Ishikawa (cell line): ENCODE results near the gene MRTFA.

Source experiments
- CEBPB ChIP-seq: IDR thresholded peaks from 2 replicates; pipeline ENCODE4 v1.6.1; 2012
- CREB1 ChIP-seq: IDR thresholded peaks from 2 replicates; pipeline ENCODE4 v1.6.1; 2012; ENCODE audit warnings: low read depth
- EP300 ChIP-seq: IDR thresholded peaks from 2 replicates; pipeline ENCODE4 v1.6.1; 2012; ENCODE audit warnings: borderline replicate concordance
- FOXM1 ChIP-seq: IDR thresholded peaks from 2 replicates; pipeline ENCODE4 v1.6.1; 2012; ENCODE audit warnings: low read depth, borderline replicate concordance
- RAD21 ChIP-seq: IDR thresholded peaks from 2 replicates; pipeline ENCODE4 v1.6.1; 2012; ENCODE audit warnings: low read depth
- REST ChIP-seq: IDR thresholded peaks from 2 replicates; pipeline ENCODE4 v1.6.1; 2012; ENCODE audit warnings: low read depth, mild to moderate bottlenecking
- TAF1 ChIP-seq: IDR thresholded peaks from 2 replicates; pipeline ENCODE4 v1.6.1; 2012; ENCODE audit warnings: low read depth, mild to moderate bottlenecking
- TCF12 ChIP-seq: IDR thresholded peaks from 2 replicates; pipeline ENCODE4 v1.6.1; 2012; ENCODE audit warnings: low read depth
- TEAD4 ChIP-seq: IDR thresholded peaks from 2 replicates; pipeline ENCODE4 v1.6.1; 2012
- USF1 ChIP-seq: IDR thresholded peaks from 2 replicates; pipeline ENCODE4 v1.6.1; 2012
- YY1 ChIP-seq: IDR thresholded peaks from 2 replicates; pipeline ENCODE4 v1.6.1; 2012; ENCODE audit warnings: low read depth
- ZBTB7A ChIP-seq: IDR thresholded peaks from 2 replicates; pipeline ENCODE4 v1.6.1; 2012; ENCODE audit warnings: low read depth
- TF ChIP-seq, protein P1 (sequence below): IDR thresholded peaks from 2 replicates; pipeline ENCODE4 v1.6.1; 2012

- TF ChIP-seq TAF1 (no peak), EP300 (no peak), YY1 (no peak), CREB1 (no peak), USF1 (no peak), RAD21 (no peak), CEBPB (no peak), TCF12 (no peak), TEAD4 (no peak), ZBTB7A (no peak), REST (no peak), FOXM1 (no peak)
- TF ChIP-seq, protein P1, sequence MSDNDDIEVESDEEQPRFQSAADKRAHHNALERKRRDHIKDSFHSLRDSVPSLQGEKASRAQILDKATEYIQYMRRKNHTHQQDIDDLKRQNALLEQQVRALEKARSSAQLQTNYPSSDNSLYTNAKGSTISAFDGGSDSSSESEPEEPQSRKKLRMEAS, result no peak
Measured at GRCh38 chr22:40363059-40363458, 273.5 kb downstream of the MRTFA start.
